Neural progenitor cell (in vitro differentiated cells): ENCODE results near the gene PRKAG2. TPM values are rescaled to one million over a fixed set of nuclear protein-coding genes. Genes with fewer than 3 reads are reported as not detected.

Experiments used
- DNase-seq: peaks from one replicate; pipeline ENCODE4 v3.0.0-alpha.2; 2016; ENCODE audit warnings: low spot score
- H2AFZ ChIP-seq: fragments of 200-600 bp; sonication (generic); replicated peaks from 2 replicates; pipeline ENCODE4 v1.6.1; 2016; ENCODE audit warnings: antibody characterized with exemption
- H3F3A ChIP-seq: fragments of 200-600 bp; sonication (generic); 2 replicates; pipeline ENCODE4 v1.6.1; 2016; ENCODE audit warnings: antibody characterized with exemption, low read depth
- H3K27ac ChIP-seq: fragments of 200-600 bp; sonication (generic); 2 replicates; pipeline ENCODE4 v1.5.1; 2016; ENCODE audit warnings: mild to moderate bottlenecking
- H3K27me3 ChIP-seq: fragments of 200-600 bp; sonication (generic); 2 replicates; pipeline ENCODE4 v1.6.1; 2016; ENCODE audit warnings: mild to moderate bottlenecking, moderate library complexity
- H3K36me3 ChIP-seq: fragments of 200-600 bp; sonication (generic); 2 replicates; pipeline ENCODE4 v1.5.1; 2016
- H3K4me1 ChIP-seq: fragments of 200-600 bp; sonication (generic); 2 replicates; pipeline ENCODE4 v1.6.1; 2016; ENCODE audit warnings: mixed run types
- H3K4me2 ChIP-seq: fragments of 200-600 bp; sonication (generic); 2 replicates; pipeline ENCODE4 v1.6.1; 2016
- H3K4me3 ChIP-seq: fragments of 200-600 bp; sonication (generic); 2 replicates; pipeline ENCODE4 v1.5.1; 2016
- H3K79me2 ChIP-seq: fragments of 200-600 bp; sonication (generic); 2 replicates; pipeline ENCODE4 v1.6.1; 2016; ENCODE audit warnings: low read depth
- H3K9ac ChIP-seq: fragments of 200-600 bp; sonication (generic); 2 replicates; pipeline ENCODE4 v1.6.1; 2016
- H3K9me3 ChIP-seq: fragments of 200-600 bp; sonication (generic); 2 replicates; pipeline ENCODE4 v1.5.1; 2016; ENCODE audit warnings: low read depth
- H4K20me1 ChIP-seq: fragments of 200-600 bp; sonication (generic); 2 replicates; pipeline ENCODE4 v1.6.1; 2016; ENCODE audit warnings: low read depth
- H3K27ac Mint-ChIP-seq: 3 replicates; pipeline ENCODE4 v1.8.0; 2021; ENCODE audit warnings: mixed read lengths
- H3K27me3 Mint-ChIP-seq: 2 replicates; pipeline ENCODE4 v1.8.0; 2022; ENCODE audit warnings: low read depth, mild to moderate bottlenecking, inconsistent platforms, moderate library complexity, mixed read lengths; ENCODE audit not compliant: insufficient read depth
- H3K36me3 Mint-ChIP-seq: 3 replicates; pipeline ENCODE4 v1.8.0; 2021; ENCODE audit warnings: mixed read lengths
- H3K4me1 Mint-ChIP-seq: 3 replicates; pipeline ENCODE4 v1.8.0; 2021; ENCODE audit warnings: mixed read lengths
- H3K4me3 Mint-ChIP-seq: 3 replicates; pipeline ENCODE4 v1.8.0; 2021; ENCODE audit warnings: mild to moderate bottlenecking, moderate library complexity, mixed read lengths
- H3K9me3 Mint-ChIP-seq: 3 replicates; pipeline ENCODE4 v1.8.0; 2020; ENCODE audit warnings: mixed read lengths
- EZH2 ChIP-seq: fragments of 200-600 bp; sonication (generic); IDR thresholded peaks from 2 replicates; pipeline ENCODE4 v1.6.1; 2017; ENCODE audit warnings: antibody characterized with exemption, mild to moderate bottlenecking, moderate library complexity
- EZH2phosphoT487 ChIP-seq: fragments of 200-600 bp; sonication (generic); IDR thresholded peaks from 2 replicates; pipeline ENCODE4 v1.6.1; 2017; ENCODE audit warnings: antibody characterized with exemption
- total RNA-seq: library from RNA; depleted of rRNA; stranded (reverse); fragments of >200 nt; gene quantifications from 2 replicates; pipeline ENCODE4 v1.2.3, GENCODE V29; 2015; ENCODE audit warnings: low replicate concordance
- TF ChIP-seq, protein P1 (sequence below): fragments of 200-600 bp; sonication (generic); IDR thresholded peaks from 2 replicates; pipeline ENCODE4 v1.5.1; 2017; ENCODE audit warnings: antibody characterized with exemption, mild to moderate bottlenecking

The PRKAG2 gene
- total RNA-seq, 1 donor from 2014 or later = 11.4 TPM

DNA sequence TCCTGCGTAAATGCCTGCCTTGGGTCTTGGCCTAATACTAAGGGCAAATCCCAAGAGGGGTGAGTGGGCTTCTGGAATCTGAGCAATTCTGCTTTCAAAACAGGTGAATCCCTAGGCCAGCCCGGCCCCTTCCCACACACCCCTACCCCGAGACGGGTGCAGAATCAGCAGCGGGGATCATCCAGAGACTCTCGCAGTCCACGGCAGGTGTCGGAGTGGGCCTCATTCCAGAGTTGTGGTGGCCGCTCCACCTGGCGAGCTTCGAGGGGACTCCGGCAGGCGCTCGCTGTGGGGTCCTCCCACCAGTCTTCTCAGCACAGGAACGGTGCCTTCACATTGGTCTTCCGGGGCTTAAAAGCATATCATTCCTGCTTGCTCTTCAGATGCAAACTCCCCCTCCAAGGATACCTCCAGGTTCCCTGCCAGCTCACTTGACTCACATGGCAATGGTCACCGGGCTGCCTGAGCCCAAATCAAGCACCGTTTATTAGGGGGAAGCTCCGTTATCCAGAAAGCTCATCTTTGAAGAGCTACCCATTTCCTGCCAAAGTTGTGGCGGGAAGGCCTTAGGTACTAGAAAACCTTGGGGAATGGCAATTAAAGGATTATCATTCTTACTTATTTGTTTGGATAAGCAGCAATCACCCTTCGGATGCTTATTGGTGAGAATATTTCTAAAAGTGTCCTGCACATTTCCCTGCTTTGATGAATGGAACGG lies 67.6 kb downstream of the PRKAG2 start:
- no peak overlapping the region for H3K4me2 ChIP-seq
- Mint-ChIP-seq H3K27me3 (peaks cover 13% of the 10 kb centered on the region), H3K36me3 (no peaks in the 10 kb centered on the region), H3K27ac (no peak overlapping the region), H3K4me3 (no peak overlapping the region), H3K9me3 (no peaks in the 10 kb centered on the region), H3K4me1 (peaks cover 24% of the 10 kb centered on the region)
- no peaks in the 10 kb centered on the region for H3K36me3 ChIP-seq
- no peak for TF ChIP-seq EZH2phosphoT487
- no peak for TF ChIP-seq EZH2
- TF ChIP-seq, protein P1, sequence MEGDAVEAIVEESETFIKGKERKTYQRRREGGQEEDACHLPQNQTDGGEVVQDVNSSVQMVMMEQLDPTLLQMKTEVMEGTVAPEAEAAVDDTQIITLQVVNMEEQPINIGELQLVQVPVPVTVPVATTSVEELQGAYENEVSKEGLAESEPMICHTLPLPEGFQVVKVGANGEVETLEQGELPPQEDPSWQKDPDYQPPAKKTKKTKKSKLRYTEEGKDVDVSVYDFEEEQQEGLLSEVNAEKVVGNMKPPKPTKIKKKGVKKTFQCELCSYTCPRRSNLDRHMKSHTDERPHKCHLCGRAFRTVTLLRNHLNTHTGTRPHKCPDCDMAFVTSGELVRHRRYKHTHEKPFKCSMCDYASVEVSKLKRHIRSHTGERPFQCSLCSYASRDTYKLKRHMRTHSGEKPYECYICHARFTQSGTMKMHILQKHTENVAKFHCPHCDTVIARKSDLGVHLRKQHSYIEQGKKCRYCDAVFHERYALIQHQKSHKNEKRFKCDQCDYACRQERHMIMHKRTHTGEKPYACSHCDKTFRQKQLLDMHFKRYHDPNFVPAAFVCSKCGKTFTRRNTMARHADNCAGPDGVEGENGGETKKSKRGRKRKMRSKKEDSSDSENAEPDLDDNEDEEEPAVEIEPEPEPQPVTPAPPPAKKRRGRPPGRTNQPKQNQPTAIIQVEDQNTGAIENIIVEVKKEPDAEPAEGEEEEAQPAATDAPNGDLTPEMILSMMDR = no peak
- peaks cover 8% of the 10 kb centered on the region for H4K20me1 ChIP-seq
- H3K9me3 ChIP-seq = no peaks in the 10 kb centered on the region
- H3K4me3 ChIP-seq = no peak overlapping the region
- H3K27ac ChIP-seq = no peak overlapping the region
- H3K79me2 ChIP-seq = no peaks in the 10 kb centered on the region
- peaks cover 4% of the 10 kb centered on the region for H3F3A ChIP-seq
- no peak overlapping the region for H2AFZ ChIP-seq
- H3K4me1 ChIP-seq = peaks cover 9% of the 10 kb centered on the region
- H3K27me3 ChIP-seq = peaks cover 8% of the 10 kb centered on the region
- no peak overlapping the region for H3K9ac ChIP-seq
- DNase-seq = no peak

GRCh38 chr7:151808400-151809145 lies 68.3 kb downstream of the PRKAG2 start:
- Mint-ChIP-seq H3K36me3 (no peaks in the 10 kb centered on the region), H3K27ac (peak overlapping the region; percentile 50), H3K27me3 (peaks cover 9% of the 10 kb centered on the region), H3K4me3 (no peak overlapping the region), H3K9me3 (no peaks in the 10 kb centered on the region), H3K4me1 (peaks cover 16% of the 10 kb centered on the region)
- no peaks in the 10 kb centered on the region for H3F3A ChIP-seq
- TF ChIP-seq EZH2 = no peak
- TF ChIP-seq EZH2phosphoT487 = no peak
- TF ChIP-seq, protein P1 = no peak
- H3K4me3 ChIP-seq = no peak overlapping the region
- no peak overlapping the region for H3K27ac ChIP-seq
- no peak overlapping the region for H3K9ac ChIP-seq
- no peaks in the 10 kb centered on the region for H3K79me2 ChIP-seq
- H3K4me2 ChIP-seq = no peak overlapping the region
- no peaks in the 10 kb centered on the region for H3K9me3 ChIP-seq
- peaks cover 2% of the 10 kb centered on the region for H3K4me1 ChIP-seq
- H3K27me3 ChIP-seq = peaks cover under 1% of the 10 kb centered on the region
- peaks cover 1% of the 10 kb centered on the region for H4K20me1 ChIP-seq
- no peaks in the 10 kb centered on the region for H3K36me3 ChIP-seq
- no peak overlapping the region for H2AFZ ChIP-seq
- DNase-seq = no peak

GRCh38 chr7:151807846-151808245 lies 69.1 kb downstream of the PRKAG2 start:
- no peaks in the 10 kb centered on the region for H3K36me3 ChIP-seq
- peaks cover 10% of the 10 kb centered on the region for H3K4me1 Mint-ChIP-seq
- no peaks in the 10 kb centered on the region for H3F3A ChIP-seq
- H3K79me2 ChIP-seq = no peaks in the 10 kb centered on the region
- H3K4me3 ChIP-seq = no peak overlapping the region
- no peaks in the 10 kb centered on the region for H4K20me1 ChIP-seq
- no peaks in the 10 kb centered on the region for H3K9me3 Mint-ChIP-seq
- H3K27ac ChIP-seq = no peak overlapping the region
- no peaks in the 10 kb centered on the region for H3K27me3 ChIP-seq
- no peak overlapping the region for H3K4me2 ChIP-seq
- H3K27me3 Mint-ChIP-seq = peaks cover 6% of the 10 kb centered on the region
- H3K4me3 Mint-ChIP-seq = no peak overlapping the region
- no peaks in the 10 kb centered on the region for H3K9me3 ChIP-seq
- H3K27ac Mint-ChIP-seq = no peak overlapping the region
- no peaks in the 10 kb centered on the region for H3K4me1 ChIP-seq
- H3K36me3 Mint-ChIP-seq = no peaks in the 10 kb centered on the region
- no peak overlapping the region for H2AFZ ChIP-seq
- H3K9ac ChIP-seq = no peak overlapping the region
- DNase-seq = no peak
- TF ChIP-seq, protein P1 = no peak
- TF ChIP-seq EZH2phosphoT487 (no peak), EZH2 (no peak)
